IgD-negative memory B cell (primary cell): ENCODE data around the gene GALK1. TPM values are rescaled to one million over a fixed set of nuclear protein-coding genes. Genes with fewer than 3 reads are reported as not detected.

Experiments
- H3K27ac Mint-ChIP-seq, 3 donors: one replicate each; pipeline ENCODE4 v1.8.0; 2020 to 2022; ENCODE audit warnings: mild to moderate bottlenecking in 3 of 3, mixed read lengths in 3 of 3, moderate library complexity in 1 of 3
- H3K27me3 Mint-ChIP-seq: one replicate; pipeline ENCODE4 v1.8.0; 2021; ENCODE audit warnings: mixed read lengths
- H3K36me3 Mint-ChIP-seq: one replicate; pipeline ENCODE4 v1.8.0; 2020; ENCODE audit warnings: mild to moderate bottlenecking, mixed read lengths
- H3K4me1 Mint-ChIP-seq, 3 donors: one replicate each; pipeline ENCODE4 v1.8.0; 2020 to 2022; ENCODE audit warnings: mixed read lengths in 3 of 3, mild to moderate bottlenecking in 1 of 3
- H3K4me3 Mint-ChIP-seq, 4 donors: one replicate each; pipeline ENCODE4 v1.8.0; 2020 to 2022; ENCODE audit warnings: mild to moderate bottlenecking in 4 of 4, mixed read lengths in 4 of 4, moderate library complexity in 3 of 4
- H3K9me3 Mint-ChIP-seq, 3 donors: one replicate each; pipeline ENCODE4 v1.8.0; 2020 to 2021; ENCODE audit warnings: mixed read lengths in 3 of 3, mild to moderate bottlenecking in 1 of 3
- polyA plus RNA-seq: library from polyadenylated mRNA; unstranded; fragments of 300-500 nt; fragmentation: Illumina TruSeq; gene quantifications from one replicate; pipeline ENCODE4 v1.2.3, GENCODE V29; 2021

Gene GALK1
- polyA plus RNA-seq, 1 donor from 2014 or later: 18.6 TPM

DNA sequence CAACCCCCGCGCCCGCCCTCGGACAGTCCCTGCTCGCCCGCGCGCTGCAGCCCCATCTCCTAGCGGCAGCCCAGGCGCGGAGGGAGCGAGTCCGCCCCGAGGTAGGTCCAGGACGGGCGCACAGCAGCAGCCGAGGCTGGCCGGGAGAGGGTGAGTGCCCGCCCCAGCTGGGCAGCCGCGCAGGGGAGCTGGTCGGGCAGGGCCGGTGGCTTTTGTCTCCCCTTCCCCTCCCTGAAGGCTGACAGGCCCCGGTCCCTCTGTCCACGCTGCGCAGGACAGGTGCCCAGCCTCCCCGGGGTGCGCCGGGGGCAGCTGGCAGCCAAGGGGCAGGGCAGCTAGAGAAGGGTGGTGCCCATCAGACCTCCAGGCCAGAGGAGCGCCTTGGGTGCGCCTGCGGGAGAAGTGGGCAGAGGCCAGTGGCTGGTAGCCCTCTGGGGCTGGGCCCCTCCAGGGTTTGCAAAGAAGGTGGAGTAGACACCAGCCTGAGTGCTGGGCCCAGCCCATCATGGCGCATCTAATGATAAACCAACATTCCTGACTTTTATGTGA lies 43.5 kb downstream of the GALK1 start:
- H3K4me3 Mint-ChIP-seq: peak overlapping the region in 3 of 4 donors; percentile 30 to 83 (median 78)
- no peaks in the 10 kb centered on the region for H3K36me3 Mint-ChIP-seq
- H3K4me1 Mint-ChIP-seq: peaks cover 0 to 4% (median 3%) of the 10 kb centered on the region in 3 donors
- peaks cover 6% of the 10 kb centered on the region for H3K27me3 Mint-ChIP-seq
- no peak overlapping the region for H3K27ac Mint-ChIP-seq
- H3K9me3 Mint-ChIP-seq: no peaks in the 10 kb centered on the region

DNA sequence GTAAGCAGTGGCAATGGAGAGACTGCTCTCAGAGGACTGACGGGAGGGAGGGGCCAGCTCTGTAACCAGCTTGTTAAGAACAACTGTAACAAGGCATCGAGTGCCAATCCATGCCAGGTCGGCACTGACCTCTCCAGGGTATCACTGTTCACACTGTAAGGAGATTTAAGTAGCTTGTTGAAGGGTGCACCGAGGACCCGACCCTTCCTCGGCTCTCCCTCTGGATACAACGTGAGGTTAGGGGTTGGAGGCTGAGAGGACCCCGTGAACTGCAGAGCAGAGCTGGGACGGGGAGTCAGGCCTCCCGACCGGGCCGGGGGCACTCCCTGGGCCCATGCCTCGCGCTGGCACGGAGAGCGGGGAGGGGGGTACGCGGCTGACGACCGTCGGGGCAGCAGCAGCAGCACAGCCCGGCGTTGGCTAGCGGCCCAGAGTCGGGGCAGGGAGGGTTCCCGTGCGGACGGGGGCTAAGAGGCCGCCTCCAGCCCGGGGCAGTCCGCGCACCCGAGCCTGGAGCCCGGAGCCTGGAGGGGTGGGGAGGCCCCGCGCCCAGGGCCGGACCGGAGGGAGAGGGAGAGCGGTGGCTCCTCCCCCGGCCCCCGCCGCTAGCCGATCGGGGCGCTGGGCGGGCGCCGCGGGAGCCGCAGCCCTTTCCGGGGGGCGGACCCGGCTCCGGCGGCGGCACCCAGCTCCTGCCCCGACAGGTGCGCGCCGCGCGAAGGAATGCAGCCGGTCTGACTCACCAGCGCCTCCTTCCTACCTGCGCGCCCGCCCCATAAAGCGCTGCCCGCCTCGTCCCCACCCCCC lies 44.1 kb downstream of the GALK1 start, which contains the start of gene ITGB4:
TSS of gene ITGB4 (plus strand) at position 804 of the 807 bp plus-strand sequence. CDS start 3,245 bp downstream, outside the sequence.
- Mint-ChIP-seq H3K9me3 (no peaks in the 10 kb centered on the region), H3K36me3 (no peaks in the 10 kb centered on the region), H3K4me1 (peaks cover 0 to 4% (median 3%) of the 10 kb centered on the region in 3 donors), H3K4me3 (peak within 1 kb of the TSS; percentile 28 to 86 (median 76)), H3K27ac (peak within 1 kb of the TSS in 1 of 3 donors; percentile 23), H3K27me3 (peaks cover 8% of the 10 kb centered on the region)

- H3K4me3 Mint-ChIP-seq: peak overlapping the region in 3 of 4 donors; percentile 28 to 60 (median 49)
- no peaks in the 10 kb centered on the region for H3K9me3 Mint-ChIP-seq
- no peak overlapping the region for H3K27ac Mint-ChIP-seq
- H3K4me1 Mint-ChIP-seq: peaks cover 0 to 4% (median 3%) of the 10 kb centered on the region in 3 donors
- peaks cover 9% of the 10 kb centered on the region for H3K27me3 Mint-ChIP-seq
- H3K36me3 Mint-ChIP-seq: no peaks in the 10 kb centered on the region
Measured at GRCh38 chr17:75719732-75720131, 45.3 kb downstream of the GALK1 start.

GRCh38 chr17:75712446-75712845 lies 52.5 kb downstream of the GALK1 start:
- Mint-ChIP-seq H3K4me3 (no peak overlapping the region), H3K4me1 (peaks cover 0 to 2% (median 0%) of the 10 kb centered on the region in 3 donors), H3K9me3 (no peaks in the 10 kb centered on the region), H3K27me3 (peaks cover 6% of the 10 kb centered on the region), H3K36me3 (peaks cover 2% of the 10 kb centered on the region), H3K27ac (no peak overlapping the region)

Other genes starting within 250 kb of the GALK1 start
- not detected for gene CASKIN2, start 249.7 kb downstream of the GALK1 start, polyA plus RNA-seq
- gene TSEN54, start 248.7 kb downstream of the GALK1 start, polyA plus RNA-seq: 34.9 TPM
- 21.8 TPM for gene LLGL2, start 239.5 kb downstream of the GALK1 start, polyA plus RNA-seq
- gene MYO15B, start 177.4 kb downstream of the GALK1 start, polyA plus RNA-seq: 2.4 TPM
- 0.36 TPM for gene SMIM5, start 131.8 kb downstream of the GALK1 start, polyA plus RNA-seq
- 25.3 TPM for gene RECQL5, start 98.0 kb downstream of the GALK1 start, polyA plus RNA-seq
- gene SAP30BP, start 97.9 kb downstream of the GALK1 start, polyA plus RNA-seq: 119 TPM
- gene ITGB4, start 43.7 kb downstream of the GALK1 start, polyA plus RNA-seq: 0.48 TPM
- gene UNK, start 19.6 kb upstream of the GALK1 start, polyA plus RNA-seq: 28.6 TPM
- 42.0 TPM for gene UNC13D, start 79.2 kb upstream of the GALK1 start, polyA plus RNA-seq
- 131 TPM for gene WBP2, start 90.1 kb upstream of the GALK1 start, polyA plus RNA-seq
- gene TRIM47, start 113.4 kb upstream of the GALK1 start, polyA plus RNA-seq: 12.4 TPM
- gene TRIM65, start 131.8 kb upstream of the GALK1 start, polyA plus RNA-seq: 25.0 TPM
- 77.5 TPM for gene MRPL38, start 139.7 kb upstream of the GALK1 start, polyA plus RNA-seq
- gene FBF1, start 175.8 kb upstream of the GALK1 start, polyA plus RNA-seq: 1.9 TPM
- gene ACOX1, start 214.0 kb upstream of the GALK1 start, polyA plus RNA-seq: 19.3 TPM
- 27.0 TPM for gene TEN1, start 214.0 kb upstream of the GALK1 start, polyA plus RNA-seq
- gene CDK3, start 235.7 kb upstream of the GALK1 start, polyA plus RNA-seq: 0.71 TPM